SK-N-MC (cell line): ENCODE data around the gene GFRA1.

Source experiments
- EZH2 ChIP-seq: fragments of 200-600 bp; sonication (generic); IDR thresholded peaks from one replicate; pipeline ENCODE4 v1.6.1; 2017; ENCODE audit warnings: antibody characterized with exemption
- POLR2AphosphoS5 ChIP-seq: IDR thresholded peaks from 2 replicates; pipeline ENCODE4 v1.6.1; 2012; ENCODE audit warnings: mild to moderate bottlenecking, low read depth, low read length, borderline replicate concordance

DNA sequence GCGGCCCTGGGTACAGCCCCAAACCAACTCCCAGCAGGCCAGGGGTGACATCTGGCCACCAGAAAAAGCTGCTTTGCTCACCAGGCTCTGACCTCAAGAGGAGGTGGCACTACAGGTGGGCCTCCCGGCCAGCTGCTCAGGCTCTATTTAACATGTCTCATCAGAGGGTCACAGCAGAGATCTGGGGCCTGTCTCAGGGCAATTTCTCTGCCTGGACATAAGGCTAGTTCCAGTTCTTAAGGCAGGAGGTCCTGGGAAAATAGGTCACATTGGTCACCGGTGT is 88.6 kb downstream of the GFRA1 start:
- TF ChIP-seq POLR2AphosphoS5 (no peak), EZH2 (no peak)
